Mesothelial cell of epicardium (in vitro differentiated cells): ENCODE results near the gene RTEL1. TPM values are rescaled to one million over a fixed set of nuclear protein-coding genes. Genes with fewer than 3 reads are reported as not detected.
"Not testable (repeated sequence)": the region's sequence is repeated elsewhere in the genome, so short reads cannot be mapped to it uniquely, and the experiment has no call there.

Experiments used
- DNase-seq, 2 experiments: peaks; one replicate each; pipeline ENCODE4 v3.0.0; 2021; ENCODE audit warnings: low spot score in 2 of 2; ENCODE audit not compliant: unreplicated experiment in 2 of 2
- H3K27ac Mint-ChIP-seq: 2 replicates; pipeline ENCODE4 v1.8.0; 2021; ENCODE audit warnings: mixed read lengths
- H3K27me3 Mint-ChIP-seq: 2 replicates; pipeline ENCODE4 v1.8.0; 2021; ENCODE audit warnings: low read depth, mixed read lengths
- H3K36me3 Mint-ChIP-seq: 2 replicates; pipeline ENCODE4 v1.8.0; 2021; ENCODE audit warnings: mixed read lengths
- H3K4me1 Mint-ChIP-seq: 2 replicates; pipeline ENCODE4 v1.8.0; 2021; ENCODE audit warnings: mixed read lengths
- H3K4me3 Mint-ChIP-seq: 2 replicates; pipeline ENCODE4 v1.8.0; 2021; ENCODE audit warnings: mild to moderate bottlenecking, moderate library complexity, mixed read lengths
- H3K9me3 Mint-ChIP-seq: 2 replicates; pipeline ENCODE4 v1.8.0; 2021; ENCODE audit warnings: mixed read lengths
- total RNA-seq: library from RNA; stranded (reverse); gene quantifications from 3 replicates; pipeline ENCODE4 v1.2.1, GENCODE V29; 2021
- TF ChIP-seq, protein P1 (sequence below): fragments of 200-600 bp; sonication (generic); IDR thresholded peaks from one replicate; pipeline ENCODE4 v1.5.0; 2021; ENCODE audit warnings: antibody characterized with exemption; ENCODE audit not compliant: unreplicated experiment

RTEL1 gene
- total RNA-seq, 1 donor from 2014 or later = 38.7 TPM

DNA sequence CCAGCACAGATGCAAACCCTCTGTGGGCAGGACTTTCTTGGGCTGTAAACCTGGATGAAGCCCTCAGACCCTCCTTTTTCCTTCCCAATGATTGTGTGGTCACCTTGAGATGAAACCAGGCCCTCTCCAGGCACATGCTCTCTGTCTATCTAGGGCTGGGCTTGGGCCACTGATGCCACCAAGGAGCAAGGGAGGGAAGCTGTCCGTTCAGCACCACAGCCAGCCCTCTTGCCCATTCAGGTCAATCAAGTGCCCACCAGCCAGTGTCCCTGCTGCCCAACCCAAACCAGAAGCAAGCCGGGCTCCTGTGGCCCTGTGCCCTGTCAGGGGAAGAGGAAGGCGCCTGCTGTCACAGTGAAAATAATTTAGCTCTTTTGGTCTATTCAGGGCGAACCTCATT is 12.9 kb upstream of the RTEL1 start:
- H3K27ac Mint-ChIP-seq = no peak overlapping the region
- H3K27me3 Mint-ChIP-seq = no peaks in the 10 kb centered on the region
- TF ChIP-seq, protein P1, sequence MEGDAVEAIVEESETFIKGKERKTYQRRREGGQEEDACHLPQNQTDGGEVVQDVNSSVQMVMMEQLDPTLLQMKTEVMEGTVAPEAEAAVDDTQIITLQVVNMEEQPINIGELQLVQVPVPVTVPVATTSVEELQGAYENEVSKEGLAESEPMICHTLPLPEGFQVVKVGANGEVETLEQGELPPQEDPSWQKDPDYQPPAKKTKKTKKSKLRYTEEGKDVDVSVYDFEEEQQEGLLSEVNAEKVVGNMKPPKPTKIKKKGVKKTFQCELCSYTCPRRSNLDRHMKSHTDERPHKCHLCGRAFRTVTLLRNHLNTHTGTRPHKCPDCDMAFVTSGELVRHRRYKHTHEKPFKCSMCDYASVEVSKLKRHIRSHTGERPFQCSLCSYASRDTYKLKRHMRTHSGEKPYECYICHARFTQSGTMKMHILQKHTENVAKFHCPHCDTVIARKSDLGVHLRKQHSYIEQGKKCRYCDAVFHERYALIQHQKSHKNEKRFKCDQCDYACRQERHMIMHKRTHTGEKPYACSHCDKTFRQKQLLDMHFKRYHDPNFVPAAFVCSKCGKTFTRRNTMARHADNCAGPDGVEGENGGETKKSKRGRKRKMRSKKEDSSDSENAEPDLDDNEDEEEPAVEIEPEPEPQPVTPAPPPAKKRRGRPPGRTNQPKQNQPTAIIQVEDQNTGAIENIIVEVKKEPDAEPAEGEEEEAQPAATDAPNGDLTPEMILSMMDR = no peak
- no peak for DNase-seq
- peaks cover 5% of the 10 kb centered on the region for H3K4me1 Mint-ChIP-seq
- no peak overlapping the region for H3K4me3 Mint-ChIP-seq
- no peaks in the 10 kb centered on the region for H3K36me3 Mint-ChIP-seq
- no peaks in the 10 kb centered on the region for H3K9me3 Mint-ChIP-seq

DNA sequence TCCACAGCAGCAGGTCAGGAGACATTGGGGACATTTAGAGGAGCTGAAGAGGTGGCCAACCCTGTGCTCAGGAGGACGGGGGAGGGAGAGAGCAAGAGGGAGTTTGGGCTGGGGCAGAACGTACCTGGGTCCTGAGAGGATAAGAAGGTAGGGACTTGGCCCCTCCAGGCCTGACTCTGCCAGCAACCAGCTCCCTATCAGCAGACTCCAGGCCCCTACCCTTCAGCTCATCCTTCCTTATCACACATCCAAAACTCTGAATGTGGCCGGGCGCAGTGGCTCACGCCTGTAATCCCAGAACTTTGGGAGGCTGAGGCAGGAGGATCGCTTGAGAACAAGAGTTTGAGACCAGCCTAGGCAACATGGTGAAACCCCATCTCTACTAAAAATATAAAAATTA is 9.9 kb upstream of the RTEL1 start:
- no peaks in the 10 kb centered on the region for H3K9me3 Mint-ChIP-seq
- TF ChIP-seq, protein P1 = no peak
- H3K27ac Mint-ChIP-seq = no peak overlapping the region
- DNase-seq = no peak
- no peaks in the 10 kb centered on the region for H3K36me3 Mint-ChIP-seq
- H3K4me3 Mint-ChIP-seq = no peak overlapping the region
- no peaks in the 10 kb centered on the region for H3K27me3 Mint-ChIP-seq
- H3K4me1 Mint-ChIP-seq = peaks cover 9% of the 10 kb centered on the region

DNA sequence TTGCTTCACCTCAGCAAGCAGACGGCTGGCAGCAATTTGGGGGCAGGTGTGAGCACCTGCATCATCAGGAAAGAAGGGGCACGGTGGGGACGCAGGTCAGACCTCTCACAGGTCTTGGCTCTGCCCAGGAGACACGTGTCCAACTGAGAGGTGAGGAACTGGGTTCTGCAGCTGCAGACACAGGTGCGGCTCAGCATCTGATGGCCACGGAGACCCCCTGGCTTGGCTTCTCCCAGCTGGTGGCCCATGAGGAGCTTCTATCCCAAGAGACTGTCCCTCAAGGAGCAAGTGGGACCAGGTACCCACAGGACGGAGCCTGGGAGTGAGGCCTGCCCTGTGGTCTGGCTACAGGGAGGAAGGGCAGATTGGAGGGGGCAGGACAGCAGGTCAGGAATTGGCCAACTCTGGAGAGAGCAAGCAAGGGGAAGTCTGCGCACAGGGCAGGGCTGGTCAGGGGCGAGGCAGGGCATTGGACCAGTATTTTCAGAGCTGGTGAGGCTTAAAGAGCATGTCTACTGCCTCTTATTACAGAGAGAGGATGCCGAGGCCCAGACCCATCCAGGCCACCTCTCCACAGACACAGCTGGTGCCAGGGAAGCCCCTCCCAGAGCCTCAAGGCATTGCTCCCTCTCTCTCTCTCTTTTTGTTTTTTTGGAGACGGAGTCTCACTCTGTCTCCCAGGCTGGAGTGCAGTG is 9.1 kb upstream of the RTEL1 start:
- Mint-ChIP-seq H3K4me3 (no peak overlapping the region), H3K27ac (no peak overlapping the region), H3K9me3 (no peaks in the 10 kb centered on the region), H3K27me3 (no peaks in the 10 kb centered on the region), H3K4me1 (peaks cover 11% of the 10 kb centered on the region), H3K36me3 (no peaks in the 10 kb centered on the region)
- DNase-seq = no peak
- TF ChIP-seq, protein P1 = no peak

DNA sequence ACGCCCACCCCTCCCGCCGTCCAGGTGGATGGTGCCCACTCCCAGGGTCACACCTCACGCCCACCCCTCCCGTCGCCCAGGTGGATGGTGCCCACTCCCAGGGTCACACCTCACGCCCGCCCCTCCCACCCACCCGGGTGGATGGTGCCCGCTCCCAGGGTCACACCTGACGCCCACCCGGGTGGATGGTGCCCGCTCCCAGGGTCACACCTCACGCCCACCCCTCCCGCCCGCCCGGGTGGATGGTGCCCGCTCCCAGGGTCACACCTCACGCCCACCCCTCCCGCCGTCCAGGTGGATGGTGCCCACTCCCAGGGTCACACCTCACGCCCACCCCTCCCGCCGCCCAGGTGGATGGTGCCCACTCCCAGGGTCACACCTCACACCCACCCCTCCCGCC is 7.6 kb upstream of the RTEL1 start:
- H3K36me3 Mint-ChIP-seq, H3K27me3 Mint-ChIP-seq, H3K27ac Mint-ChIP-seq, H3K4me3 Mint-ChIP-seq, DNase-seq, H3K9me3 Mint-ChIP-seq: not testable (repeated sequence)
- peaks cover 13% of the 10 kb centered on the region for H3K4me1 Mint-ChIP-seq

DNA sequence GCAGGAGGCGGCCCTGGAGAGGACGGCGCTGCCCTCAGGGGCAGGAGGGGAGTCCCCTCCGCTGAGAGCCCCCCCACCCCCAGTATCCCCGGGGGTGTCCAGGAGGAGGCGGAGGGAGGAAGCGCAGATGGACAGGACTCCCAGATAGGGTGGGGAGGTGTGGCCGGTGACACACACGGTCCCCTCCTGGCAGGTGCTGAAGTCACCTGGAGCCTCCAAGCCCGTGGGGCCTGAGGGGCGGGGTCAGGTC is 6.2 kb upstream of the RTEL1 start:
- Mint-ChIP-seq H3K27me3 (no peaks in the 10 kb centered on the region), H3K9me3 (no peaks in the 10 kb centered on the region)
- TF ChIP-seq, protein P1 = no peak

DNA sequence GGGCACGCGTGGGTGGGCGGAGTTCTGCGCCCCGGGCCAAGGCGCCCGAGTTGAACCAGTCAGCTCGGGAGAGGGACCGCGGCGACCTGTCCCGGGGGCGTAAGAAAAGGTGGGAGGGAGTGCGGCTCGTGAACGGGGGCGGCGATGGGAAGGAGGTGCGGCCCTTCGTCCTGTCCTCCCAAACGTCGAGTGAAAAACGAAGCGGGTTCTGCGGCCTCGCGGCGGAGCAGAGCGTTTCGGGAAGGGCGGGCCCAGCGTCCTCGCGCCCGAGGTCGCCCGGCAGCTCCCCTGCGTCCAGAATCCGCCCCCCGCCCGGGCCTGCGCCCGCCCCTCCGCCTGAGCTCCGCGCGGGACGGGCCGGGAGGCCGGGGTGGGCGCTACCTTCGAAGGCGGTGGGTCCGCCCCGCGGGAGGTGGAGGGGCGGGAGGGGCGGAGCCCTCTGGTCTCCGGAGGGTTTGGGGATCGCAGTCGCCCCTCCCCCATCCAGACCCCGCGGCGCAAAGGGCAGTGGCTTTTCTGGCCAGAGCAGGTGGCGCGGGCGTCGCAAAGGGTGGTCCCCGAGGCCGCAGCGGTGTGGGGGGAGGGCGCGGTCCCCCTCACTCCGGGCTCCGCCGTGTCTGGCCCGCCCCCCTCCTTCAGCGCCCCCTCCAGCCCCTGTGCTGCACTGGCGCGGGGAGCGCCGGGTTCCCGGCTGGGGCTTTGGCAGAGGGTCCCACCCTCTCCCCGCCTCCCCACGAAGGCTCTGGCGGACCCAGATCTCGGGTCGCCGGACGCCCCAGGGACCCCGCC is 5.7 kb upstream of the RTEL1 start:
- no peaks in the 10 kb centered on the region for H3K27me3 Mint-ChIP-seq

More for the DNA sequence above, 6.2 kb upstream of the RTEL1 start:
- no peak for DNase-seq
- Mint-ChIP-seq H3K36me3 (no peaks in the 10 kb centered on the region), H3K4me1 (peaks cover 13% of the 10 kb centered on the region), H3K27ac (no peak overlapping the region), H3K4me3 (peak overlapping the region; percentile 74)

More for the DNA sequence above, 5.7 kb upstream of the RTEL1 start:
- TF ChIP-seq, protein P1 = no peak
- no peak for DNase-seq
- H3K9me3 Mint-ChIP-seq = no peaks in the 10 kb centered on the region
- peaks cover 13% of the 10 kb centered on the region for H3K4me1 Mint-ChIP-seq
- peak overlapping the region; percentile 74 for H3K4me3 Mint-ChIP-seq
- no peaks in the 10 kb centered on the region for H3K36me3 Mint-ChIP-seq
- H3K27ac Mint-ChIP-seq = no peak overlapping the region
